ENCODE measurements around the gene ARHGEF3.
"Not testable (repeated sequence)": the region's sequence is repeated elsewhere in the genome, so short reads cannot be mapped to it uniquely, and the experiment has no call there.

The ARHGEF3 gene

DNA sequence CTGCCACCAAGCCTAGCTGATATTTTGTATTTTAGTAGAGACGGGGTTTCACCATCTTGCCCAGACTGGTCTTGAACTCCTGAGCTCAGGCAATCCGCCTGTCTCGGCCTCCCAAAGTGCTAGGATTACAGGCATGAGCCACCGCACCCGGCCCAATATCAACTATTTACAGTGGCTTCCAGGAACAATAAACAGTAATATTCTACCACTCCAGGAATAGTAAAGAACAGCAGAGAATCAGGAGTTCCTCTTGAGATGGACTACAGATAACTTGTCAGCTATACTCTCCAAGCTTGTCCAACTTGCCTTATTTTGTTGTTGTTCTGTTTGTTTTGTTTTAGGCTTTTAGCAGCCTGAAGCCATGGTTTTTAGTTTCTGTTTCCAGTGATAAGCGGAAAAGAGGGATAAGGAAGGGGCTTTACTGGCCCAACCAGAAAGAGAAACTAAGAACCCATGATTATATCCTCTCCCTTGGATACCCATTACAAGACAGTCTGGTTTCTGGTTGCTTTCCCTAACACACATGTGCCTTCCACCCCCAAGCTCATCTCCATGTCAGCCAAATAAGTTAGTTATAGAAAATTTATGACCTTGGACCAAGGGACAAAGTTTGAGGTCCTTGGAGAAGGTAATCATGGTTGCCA, 36.7 kb downstream of the ARHGEF3 start:
- no peak for DNase-seq

GRCh38 chr3:56764184-56764583, 37.6 kb downstream of the ARHGEF3 start:
- DNase-seq = no peak

DNA sequence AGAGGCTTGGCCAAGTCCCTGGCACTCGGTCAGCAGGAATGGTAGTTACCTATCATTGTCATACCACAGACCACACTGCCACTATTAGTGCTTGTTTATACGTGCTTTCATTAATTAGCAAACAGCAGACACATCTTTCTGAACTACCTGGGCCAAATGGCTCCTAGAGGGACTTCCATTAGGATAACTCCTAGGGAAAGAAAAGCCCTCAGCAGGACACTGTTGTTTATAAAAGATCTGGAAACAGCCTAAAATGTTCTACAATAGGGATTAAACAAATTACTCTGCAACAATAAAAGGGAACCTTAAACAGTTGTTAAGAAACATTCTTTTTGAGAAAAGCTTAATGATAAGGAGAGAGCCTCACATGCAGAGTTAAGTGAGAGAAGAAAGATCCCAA, 38.5 kb downstream of the ARHGEF3 start:
- no peak for DNase-seq

DNA sequence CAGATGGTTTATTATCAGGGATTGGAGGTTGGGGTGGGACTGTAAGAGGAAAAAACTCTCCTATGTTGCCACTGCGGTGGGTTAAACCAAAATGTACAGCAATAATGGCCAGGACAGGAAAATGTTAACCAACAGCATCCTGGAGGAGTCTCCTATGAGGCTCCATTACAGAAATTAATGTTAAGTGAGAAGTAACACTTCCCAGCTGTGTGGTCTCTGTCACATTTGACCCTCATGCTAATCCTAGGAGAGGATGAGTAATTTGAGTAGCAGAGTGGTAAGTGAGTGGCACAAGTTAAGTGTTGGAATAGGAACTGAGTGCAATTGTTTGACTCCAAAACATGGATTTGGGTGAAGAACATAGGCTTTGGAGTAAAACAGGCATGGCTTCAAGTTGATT, 39.0 kb downstream of the ARHGEF3 start:
- peak; percentile 34 for DNase-seq

- DNase-seq = no peak
Observed at GRCh38 chr3:56761887-56762651, 39.7 kb downstream of the ARHGEF3 start.

DNA sequence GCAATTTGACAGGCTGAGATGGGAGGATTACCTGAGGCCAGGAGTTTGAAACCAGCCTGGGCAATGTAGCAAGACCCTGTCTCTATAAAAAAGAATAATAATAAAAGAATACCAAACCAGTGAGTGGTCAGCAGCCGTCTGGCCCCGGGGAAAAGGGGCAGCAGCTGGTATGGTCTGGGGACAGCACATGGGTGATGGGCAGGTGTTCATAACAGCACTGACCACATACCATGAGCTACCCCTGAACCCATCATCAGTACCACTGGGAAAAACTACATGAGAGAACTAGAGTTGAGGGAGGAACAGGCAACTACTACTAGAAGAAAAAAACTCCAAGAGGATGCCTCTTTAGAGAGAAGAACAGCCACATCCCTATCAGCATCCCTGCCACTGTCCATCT, 40.7 kb downstream of the ARHGEF3 start:
- DNase-seq = no peak

DNA sequence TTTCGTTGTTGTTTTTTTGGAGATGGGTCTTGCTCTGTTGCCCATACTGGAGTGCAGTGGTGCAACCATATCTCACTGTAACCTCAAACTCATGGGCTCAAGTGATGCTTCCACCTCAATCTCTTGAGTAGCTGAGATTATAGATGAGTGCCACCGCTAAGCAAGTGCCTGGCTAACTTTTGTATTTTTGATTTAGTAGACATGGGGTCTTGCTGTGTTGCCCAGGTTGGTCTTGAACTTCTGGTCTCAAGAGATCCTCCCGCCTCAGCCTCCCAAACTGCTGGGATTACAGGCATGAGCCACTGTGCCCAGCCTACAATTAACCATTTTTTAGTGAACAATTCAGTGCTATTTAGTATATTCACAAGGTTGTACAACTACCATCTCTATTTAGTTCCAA, 42.2 kb downstream of the ARHGEF3 start:
- no peak for DNase-seq

DNA sequence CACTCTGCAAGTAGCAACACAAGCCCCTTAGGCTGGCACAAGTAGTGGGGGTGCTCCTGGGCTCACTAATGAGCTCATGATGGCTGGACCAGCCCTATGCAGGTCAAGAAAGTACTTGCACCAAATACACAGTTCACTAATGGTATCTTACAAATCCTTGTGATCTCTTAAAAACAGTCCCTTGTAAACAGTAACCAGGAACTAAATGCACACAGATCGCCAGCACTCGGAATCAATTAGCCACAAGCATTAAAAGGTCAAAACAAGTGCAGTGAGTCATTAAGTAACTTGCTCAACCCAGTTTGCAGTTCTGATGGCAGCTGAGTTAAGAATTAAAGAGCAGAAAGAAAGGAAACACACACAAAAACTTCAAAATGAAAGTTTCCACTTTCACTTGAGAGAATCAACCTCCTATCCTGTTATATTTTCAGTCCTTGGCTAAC, 43.2 kb downstream of the ARHGEF3 start:
- peak; percentile 82 for DNase-seq

DNA sequence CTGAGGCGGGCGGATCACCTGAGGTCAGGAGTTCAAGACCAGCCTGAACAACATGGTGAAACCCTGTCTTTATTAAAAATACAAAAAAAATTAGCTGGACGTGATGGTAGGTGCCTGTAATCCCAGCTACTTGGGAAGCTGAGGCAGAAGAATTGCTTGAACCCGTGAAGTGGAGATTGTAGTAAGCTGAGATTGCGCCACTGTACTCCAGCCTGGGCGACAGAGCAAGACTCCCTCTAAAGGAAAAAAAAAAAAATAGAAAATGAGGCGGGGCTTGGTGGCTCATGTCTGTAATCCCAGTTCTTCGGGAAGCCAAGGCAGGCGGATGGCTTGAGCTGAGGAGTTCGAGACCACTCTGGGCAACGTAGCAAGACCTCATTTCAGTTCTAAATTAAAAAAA, 43.7 kb downstream of the ARHGEF3 start:
- not testable (repeated sequence) for DNase-seq

GRCh38 chr3:56754741-56755417, 46.9 kb downstream of the ARHGEF3 start:
- no peak for DNase-seq

- DNase-seq = peak; percentile 87
Observed at GRCh38 chr3:56753206-56753820, 48.4 kb downstream of the ARHGEF3 start.

DNA sequence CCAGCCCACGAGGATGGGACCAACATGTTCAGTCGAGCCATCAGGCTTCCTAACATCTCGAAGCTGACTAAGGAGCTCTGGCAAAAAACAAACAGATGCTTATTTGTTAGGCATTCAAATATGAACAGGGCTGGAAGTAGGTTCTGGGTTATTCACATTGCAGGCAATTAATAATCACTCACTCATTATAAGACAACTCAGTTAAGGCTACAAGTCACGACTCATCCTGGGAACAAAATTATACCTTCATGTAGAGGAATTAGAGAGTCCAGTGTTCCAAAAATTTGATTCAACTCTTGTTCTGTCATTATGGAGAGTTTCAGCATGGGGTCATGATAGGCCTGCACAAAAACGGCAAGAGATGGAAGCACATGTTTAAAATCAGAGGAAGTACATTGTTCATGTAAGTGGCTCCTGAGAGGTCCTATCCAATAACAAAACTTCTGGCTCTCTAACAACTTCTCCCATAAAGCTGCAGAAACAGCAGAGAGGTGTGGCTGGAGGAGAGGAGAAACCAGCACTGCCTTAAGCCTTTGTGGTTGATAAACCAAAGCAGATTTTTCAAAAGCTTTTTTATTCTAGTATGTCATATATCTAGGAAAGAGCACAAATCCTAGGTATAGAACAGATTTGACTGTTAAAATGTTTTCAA, 50.6 kb downstream of the ARHGEF3 start:
- no peak for DNase-seq

GRCh38 chr3:56748663-56749231, 53.0 kb downstream of the ARHGEF3 start:
- DNase-seq = no peak

GRCh38 chr3:56747150-56747549, 54.6 kb downstream of the ARHGEF3 start:
- no peak for DNase-seq

DNA sequence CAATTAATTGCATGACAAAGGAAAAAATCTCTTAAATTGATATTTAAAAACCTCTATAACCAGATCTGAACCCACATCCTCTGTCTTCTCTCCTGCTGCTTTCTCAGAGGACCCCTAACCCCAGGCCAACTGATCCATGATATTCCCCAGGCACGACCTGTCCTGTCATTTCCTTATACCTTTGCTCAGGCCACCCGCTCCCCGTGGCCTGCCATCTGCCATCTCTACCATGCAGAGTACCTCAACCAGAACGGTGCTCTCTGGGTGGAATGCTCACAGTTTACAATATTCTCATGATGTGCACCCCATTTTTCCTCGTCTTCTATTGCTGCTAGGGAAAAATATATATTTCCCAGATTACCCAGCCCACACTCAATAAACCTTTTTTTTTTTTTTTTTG, 57.7 kb downstream of the ARHGEF3 start:
- no peak for DNase-seq

DNA sequence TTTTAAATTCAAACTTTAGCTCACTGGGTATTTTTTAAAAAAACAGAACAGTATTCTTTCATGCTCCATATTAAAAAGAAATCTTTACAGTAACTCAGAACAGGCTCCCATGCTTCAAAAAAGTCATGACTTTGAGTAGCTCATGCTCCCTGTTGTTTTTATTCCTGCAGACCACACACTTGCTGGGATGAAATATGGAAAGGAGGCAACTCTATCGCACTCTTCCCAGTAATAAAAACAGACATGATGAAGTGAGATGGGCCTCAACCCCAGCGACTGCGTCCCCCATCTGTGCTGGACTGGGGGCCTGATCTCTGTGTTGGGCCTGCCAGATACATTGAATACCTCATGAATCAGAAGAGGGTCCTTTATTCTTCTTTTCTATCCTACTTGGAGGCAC, 58.9 kb downstream of the ARHGEF3 start:
- DNase-seq = no peak

- DNase-seq = no peak
Observed at GRCh38 chr3:56739036-56739435, 62.7 kb downstream of the ARHGEF3 start.

- no peak for DNase-seq
Observed at GRCh38 chr3:56737006-56737405, 64.7 kb downstream of the ARHGEF3 start.

- no peak for DNase-seq
Observed at GRCh38 chr3:56732109-56732508, 69.6 kb downstream of the ARHGEF3 start.

GRCh38 chr3:56725175-56725574, 76.6 kb downstream of the ARHGEF3 start:
- peak; percentile 85 for DNase-seq

- DNase-seq = peak; percentile 24
Observed at GRCh38 chr3:56724676-56725075, 77.1 kb downstream of the ARHGEF3 start.

GRCh38 chr3:56720849-56721248, 80.9 kb downstream of the ARHGEF3 start:
- DNase-seq = no peak

DNA sequence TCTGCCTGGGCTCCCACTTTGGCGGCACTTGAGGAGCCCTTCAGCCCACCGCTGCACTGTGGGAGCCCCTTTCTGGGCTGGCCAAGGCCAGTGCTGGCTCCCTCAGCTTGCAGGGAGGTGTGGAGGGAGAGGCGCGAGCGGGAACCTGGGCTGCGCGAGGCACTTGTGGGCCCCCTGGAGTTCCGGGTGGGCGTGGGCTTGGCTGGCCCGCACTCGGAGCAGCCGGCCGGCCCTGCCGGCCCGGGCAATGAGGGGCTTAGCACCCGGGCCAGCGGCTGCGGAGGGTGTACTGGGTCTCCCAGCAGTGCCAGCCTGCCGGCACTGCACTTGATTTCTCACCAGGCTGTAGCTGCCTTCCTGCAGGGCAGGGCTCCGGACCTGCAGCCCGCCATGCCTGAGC, 82.9 kb downstream of the ARHGEF3 start:
- DNase-seq = not testable (repeated sequence)

All from activated CD4-positive, alpha-beta T cell treated with anti-CD3 and anti-CD28 coated beads, Interleukin-10, Interleukin-2, amounts not matched to agents 100 ng/mL and 50 ng/mL, durations not matched to agents 16 hours and 8 hours (primary cell).